GM12891 (cell line): Measurements from ENCODE around the gene HAUS7.

Source experiments
- POLR2A ChIP-seq: IDR thresholded peaks from 2 replicates; pipeline ENCODE4 v1.6.1; 2011; ENCODE audit warnings: low read depth, low read length, control low read depth
- POLR2AphosphoS5 ChIP-seq: IDR thresholded peaks from 2 replicates; pipeline ENCODE4 v1.6.1; 2011; ENCODE audit warnings: low read depth, low read length, control low read depth
- SPI1 ChIP-seq: IDR thresholded peaks from 2 replicates; pipeline ENCODE4 v1.6.1; 2011; ENCODE audit warnings: low read depth, low read length, control low read depth
- TAF1 ChIP-seq: IDR thresholded peaks from 2 replicates; pipeline ENCODE4 v1.6.1; 2011; ENCODE audit warnings: low read depth, low read length, control low read depth

GRCh38 chrX:153468008-153468580 lies 2.3 kb downstream of the HAUS7 start:
- TF ChIP-seq POLR2A (no peak), POLR2AphosphoS5 (no peak), TAF1 (no peak), SPI1 (no peak)
